Body of pancreas (tissue), 4 donors: ENCODE data around the gene VPS50.

ENCODE experiments used
- POLR2A ChIP-seq, 3 donors: fragments of 450-650 bp; IDR thresholded peaks; one replicate each; pipeline ENCODE4 v1.6.1; 2016; ENCODE audit warnings: antibody characterized with exemption in 3 of 3, mild to moderate bottlenecking in 2 of 3
- TF ChIP-seq, protein P1 (sequence below), 7 experiments: fragments of 450-650 bp in 4 of 7; fragments of 200-600 bp in 3 of 7; sonication (generic) in 3 of 7; IDR thresholded peaks; one replicate each; pipeline ENCODE4 v1.5.1; 2016 to 2019; ENCODE audit warnings: antibody characterized with exemption in 7 of 7

DNA sequence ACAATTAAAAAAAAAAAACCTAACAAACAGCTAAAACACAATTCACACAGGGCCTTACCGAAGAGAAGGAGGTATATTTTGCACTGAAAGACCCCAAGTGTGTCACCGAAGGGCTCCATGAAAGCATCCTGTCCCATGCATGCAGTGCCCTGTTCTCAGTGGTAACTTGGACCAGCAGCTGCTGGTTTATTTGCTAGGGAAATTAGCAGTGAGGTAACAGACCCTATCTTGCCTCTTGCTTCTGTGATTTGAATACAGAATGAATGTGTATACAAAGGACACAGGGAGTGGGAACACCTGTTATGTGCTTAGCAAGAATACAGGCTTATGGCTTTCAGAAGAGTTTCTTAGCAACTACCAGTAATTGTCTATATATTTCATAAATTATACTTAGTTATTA lies 5.9 kb upstream of the VPS50 start, which contains the start of gene HEPACAM2:
- TF ChIP-seq POLR2A (IDR thresholded peaks at IDR 0.05): no peak
- TF ChIP-seq, protein P1, sequence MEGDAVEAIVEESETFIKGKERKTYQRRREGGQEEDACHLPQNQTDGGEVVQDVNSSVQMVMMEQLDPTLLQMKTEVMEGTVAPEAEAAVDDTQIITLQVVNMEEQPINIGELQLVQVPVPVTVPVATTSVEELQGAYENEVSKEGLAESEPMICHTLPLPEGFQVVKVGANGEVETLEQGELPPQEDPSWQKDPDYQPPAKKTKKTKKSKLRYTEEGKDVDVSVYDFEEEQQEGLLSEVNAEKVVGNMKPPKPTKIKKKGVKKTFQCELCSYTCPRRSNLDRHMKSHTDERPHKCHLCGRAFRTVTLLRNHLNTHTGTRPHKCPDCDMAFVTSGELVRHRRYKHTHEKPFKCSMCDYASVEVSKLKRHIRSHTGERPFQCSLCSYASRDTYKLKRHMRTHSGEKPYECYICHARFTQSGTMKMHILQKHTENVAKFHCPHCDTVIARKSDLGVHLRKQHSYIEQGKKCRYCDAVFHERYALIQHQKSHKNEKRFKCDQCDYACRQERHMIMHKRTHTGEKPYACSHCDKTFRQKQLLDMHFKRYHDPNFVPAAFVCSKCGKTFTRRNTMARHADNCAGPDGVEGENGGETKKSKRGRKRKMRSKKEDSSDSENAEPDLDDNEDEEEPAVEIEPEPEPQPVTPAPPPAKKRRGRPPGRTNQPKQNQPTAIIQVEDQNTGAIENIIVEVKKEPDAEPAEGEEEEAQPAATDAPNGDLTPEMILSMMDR (IDR thresholded peaks at IDR 0.05): no peak
